Measurements from ENCODE around the gene NTRK3.

The NTRK3 gene

DNA sequence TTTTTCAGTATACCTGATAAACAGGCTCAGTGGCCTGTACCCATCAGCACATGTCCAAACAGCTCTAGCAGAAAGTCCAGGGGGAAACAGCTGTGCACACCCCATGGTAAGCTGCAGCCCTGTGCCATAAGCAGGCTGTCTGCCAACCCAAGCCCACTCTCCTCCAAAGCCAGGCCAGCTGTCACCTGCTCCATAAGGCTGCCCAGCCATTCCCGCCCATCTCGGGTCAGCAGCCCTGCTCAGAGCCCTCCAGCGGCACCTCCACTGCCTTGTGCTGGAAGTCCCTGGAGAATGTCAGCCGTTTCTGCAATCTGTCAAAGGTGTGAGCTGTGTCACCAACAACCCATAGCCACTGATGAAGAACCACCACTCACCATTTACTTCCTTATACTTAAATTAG, 82.0 kb downstream of the NTRK3 start:
- no peak for DNase-seq

DNA sequence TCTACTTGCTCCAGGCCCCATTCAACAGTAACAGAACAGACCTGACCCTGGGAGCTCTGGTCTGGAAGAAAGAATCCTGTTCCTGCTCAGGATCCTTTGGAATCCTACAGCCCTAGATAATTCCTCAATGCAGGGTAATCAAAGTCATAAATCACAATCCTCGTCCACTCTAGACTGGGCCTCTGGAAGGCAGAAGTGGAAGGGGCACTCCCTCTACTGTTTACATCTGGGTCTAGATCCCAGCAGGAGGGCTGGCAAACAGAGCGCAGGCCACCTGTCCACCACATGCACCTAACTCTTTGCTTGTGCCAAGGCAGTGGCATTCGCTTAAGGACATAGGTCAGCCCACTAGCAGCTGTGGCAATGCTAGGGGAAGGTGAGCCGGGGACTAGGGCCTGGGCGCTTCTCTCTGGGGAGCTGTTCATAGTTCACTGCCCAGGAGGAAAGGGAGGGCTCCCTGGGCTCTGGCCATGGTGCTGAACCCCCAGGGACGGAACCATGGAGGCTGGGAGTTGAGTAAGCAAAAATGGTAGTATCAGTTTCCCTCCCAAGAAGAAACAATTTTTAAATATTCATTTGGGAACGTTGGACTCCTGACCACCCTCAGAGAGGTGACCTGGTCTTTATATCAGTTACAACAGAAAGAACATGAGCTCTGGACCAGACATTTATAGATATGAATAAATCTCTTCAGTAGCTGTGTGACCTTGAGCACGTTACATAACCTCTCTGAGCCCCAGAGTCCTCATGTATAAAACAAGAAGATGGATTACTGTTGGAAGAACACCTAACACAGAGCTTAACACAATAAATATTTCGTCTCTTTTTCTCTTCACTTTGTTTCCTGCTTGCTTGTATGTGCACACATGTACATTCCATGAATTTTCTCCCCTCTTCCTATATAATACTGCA, 90.2 kb downstream of the NTRK3 start:
- DNase-seq: no peak

DNA sequence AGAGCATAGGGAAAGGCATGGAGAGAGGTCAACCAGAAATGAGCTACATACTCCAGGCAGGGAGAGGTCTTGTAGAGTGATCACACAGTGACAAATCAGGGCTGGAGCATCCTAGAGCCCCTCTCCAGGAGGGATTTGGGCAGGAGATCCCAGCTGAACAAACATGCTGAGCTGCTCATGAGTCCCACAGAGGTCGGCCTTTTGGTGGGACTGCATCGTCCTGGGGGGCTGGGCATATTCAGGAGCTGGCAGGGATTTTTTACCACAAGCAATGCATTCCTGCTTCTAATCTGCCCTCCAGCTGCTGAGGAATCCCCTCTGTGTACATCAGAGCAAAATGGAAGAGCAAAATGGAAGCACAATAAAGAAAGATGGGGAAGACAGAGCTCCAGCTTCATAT, 94.9 kb downstream of the NTRK3 start:
- DNase-seq: no peak

DNA sequence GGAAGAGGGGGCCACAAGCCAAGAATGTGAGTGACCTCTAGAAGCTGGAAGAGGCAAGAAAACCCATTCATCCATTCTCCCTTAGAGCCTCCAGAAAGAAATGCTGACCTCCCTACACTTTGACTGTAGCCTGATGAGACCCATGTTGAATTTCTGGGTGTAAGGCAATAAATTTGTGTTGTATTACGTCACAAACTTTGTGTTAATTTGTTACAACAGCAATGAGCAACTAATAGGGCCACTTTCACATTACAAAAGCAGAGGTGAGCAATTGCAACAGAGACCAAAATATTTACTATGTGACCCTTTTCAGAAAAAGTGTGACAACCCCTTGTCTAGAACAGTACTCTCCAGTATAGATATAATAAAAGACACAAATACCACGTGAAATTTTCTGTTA, 101.2 kb downstream of the NTRK3 start:
- DNase-seq: no peak

DNA sequence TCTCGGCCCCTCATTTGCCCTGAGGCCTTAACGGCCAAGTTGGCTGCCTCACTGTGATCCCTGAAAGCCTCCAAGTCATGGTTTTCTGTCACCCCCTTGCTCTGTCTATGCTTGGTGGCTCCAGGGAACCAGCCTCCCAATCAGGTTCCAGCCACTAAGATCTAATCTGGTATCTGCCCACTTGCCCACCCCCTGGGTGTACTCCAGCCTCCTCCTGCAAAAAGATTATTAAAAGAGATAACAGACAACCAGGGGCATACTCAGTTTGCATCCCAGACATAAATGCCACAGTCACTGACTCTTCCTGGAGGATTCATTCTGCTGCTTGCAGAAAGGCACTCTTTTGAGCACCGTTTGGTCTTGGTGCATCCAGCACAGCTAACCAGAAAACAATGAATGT, 103.9 kb downstream of the NTRK3 start:
- no peak for DNase-seq

DNA sequence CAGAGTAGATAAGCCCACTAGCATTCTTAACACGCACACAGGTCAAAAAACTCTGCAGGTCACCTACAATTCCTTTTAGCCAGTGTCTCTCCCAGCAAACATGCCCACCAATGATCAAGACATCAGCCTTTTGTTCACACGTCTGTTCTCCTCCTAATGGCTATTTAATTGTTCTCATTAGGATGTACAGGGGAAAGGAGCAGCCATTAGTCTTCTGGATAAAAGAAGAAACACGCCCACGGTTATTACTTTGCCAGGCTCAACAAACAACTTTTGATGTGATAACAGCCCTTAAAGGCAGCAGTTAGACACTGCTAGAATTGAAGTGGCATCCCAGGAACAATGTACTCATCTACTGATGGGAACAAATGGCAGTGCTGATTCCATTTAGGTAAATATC, 108.8 kb downstream of the NTRK3 start:
- DNase-seq: no peak

DNA sequence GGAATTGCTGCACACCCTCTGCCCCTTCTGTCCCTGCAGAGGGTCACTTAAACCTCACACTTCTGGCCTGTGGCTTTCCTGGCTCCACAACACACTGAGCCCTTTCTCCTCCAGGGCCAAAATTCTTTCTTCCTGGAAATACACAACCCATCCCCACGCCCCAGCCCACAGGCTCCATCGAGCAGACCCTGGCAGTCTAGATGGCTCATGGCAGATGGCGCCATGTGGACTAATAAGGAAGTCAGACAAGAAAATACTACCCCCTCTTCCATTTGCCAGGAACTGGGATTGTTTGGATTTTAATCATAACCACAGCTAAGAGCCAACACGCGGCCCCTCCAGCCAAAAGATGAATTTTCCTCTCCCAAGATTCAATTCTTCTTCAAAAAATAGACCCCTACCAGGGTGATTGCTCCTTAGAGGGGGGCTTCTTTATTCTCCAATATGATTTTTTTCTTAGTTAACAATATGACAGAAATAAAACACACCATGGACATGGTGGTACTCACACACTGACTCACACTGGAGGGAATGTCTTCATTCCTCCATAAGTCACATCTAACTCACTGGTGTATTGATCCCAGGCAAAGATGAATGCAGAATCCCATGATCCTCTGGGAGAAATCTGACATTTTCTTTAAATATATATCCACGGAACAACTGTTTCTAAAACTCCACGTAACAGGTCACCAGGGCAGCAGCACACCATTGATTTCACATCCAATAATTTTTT, 111.5 kb downstream of the NTRK3 start:
- DNase-seq: no peak

DNA sequence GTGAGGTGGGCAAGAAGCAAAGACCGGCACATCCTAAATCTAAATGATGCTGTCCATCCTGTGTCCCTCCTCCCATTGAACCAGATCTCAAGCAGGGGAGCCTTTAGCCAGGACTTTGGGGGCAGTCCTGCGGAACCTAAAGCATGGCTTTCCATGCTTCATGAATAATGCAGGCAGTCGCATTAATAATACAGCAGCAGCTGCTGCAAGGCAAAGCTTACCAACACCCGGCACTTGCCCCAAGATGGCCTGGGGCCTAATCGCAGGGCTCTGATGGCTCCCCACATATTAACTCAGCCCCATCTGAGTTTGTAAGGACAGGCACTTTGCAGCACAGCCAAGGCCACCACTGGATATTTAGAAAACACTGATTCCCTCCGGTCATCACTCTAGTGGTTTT, 114.4 kb downstream of the NTRK3 start:
- no peak for DNase-seq

DNA sequence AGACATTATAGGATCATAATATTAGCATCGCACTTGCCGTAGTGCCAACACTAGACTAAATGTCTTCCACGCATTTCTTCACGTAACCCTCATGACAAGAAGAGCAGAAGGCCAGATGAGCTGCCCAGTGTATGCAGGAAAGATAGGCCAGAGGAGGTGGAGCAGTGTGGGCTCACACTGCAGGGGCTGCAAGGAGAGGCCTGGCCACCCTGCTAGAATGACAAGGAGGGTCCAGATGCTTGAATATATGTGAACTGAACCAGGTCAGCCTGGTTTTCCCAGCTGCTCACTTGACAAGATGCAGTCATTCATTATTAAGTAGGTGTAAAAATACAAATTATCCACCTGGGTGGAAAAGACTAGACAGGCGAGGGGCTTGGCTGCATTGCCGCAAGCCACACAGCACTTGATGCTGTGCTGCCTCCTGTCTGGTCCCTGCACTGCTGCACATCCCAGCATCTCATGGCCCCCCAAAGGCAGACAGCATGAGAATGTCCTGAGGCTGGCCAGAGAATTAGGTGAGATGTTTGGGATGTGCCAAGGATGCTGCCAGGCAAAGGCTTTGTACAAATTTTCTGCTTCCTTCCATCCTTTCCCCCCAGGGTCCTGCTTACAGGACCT, 115.2 kb downstream of the NTRK3 start:
- no peak for DNase-seq

DNA sequence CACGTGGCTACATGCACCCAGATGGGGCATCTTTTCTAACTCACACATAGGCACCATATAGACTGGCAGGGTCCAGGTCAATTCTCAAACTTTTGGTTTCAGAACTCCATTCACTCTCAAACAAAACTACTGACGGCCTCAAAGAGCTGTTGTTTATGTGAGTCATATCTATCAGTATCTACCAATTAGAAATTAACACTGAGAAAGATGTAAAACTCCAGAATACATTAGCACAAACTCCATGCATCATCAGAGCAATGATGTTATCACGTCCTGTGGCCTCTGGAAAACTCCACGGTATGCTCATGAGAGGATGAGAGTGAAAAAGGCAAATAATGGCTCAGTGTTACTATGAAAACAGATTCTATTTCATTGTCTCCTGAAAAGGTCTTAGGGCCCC, 116.1 kb downstream of the NTRK3 start:
- no peak for DNase-seq

DNA sequence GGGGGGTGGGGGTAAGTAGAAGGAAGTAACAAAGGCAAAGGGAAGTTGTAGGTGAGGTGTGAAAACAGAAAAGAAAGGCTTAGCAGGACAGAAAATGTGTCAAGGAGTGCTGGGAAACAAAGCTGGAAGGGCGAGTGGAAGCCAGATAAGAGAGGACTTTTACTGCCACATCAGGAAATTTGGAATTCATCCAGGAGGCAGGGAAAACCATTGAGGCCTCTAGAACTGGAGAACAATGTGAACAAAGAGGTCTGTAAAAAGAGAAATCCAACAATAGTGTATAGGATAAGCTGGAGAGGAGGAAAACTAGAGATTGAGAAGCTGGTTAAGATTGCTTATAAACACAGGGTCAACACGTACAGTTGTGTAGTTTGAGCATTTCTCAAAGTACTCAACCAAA, 116.6 kb downstream of the NTRK3 start:
- DNase-seq: no peak

DNA sequence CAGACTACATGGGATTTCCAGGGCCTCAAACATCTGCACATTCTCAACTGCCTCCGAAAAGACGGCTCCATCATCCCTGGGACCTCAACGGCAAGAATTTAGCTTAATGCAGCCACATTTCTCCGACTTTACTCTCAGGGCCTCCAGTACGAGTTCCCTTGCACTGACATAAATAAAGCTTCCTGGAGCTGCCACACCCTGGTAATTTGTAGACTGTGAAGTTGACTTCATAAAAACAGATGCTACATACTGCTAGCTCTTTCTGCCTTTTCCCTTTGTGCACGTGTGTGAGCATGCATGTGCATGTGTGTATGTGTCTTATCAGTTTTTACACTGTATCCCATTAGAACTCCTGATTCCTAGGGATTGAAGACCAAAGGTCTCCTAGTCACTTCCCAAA, 122.7 kb downstream of the NTRK3 start:
- DNase-seq: no peak

DNA sequence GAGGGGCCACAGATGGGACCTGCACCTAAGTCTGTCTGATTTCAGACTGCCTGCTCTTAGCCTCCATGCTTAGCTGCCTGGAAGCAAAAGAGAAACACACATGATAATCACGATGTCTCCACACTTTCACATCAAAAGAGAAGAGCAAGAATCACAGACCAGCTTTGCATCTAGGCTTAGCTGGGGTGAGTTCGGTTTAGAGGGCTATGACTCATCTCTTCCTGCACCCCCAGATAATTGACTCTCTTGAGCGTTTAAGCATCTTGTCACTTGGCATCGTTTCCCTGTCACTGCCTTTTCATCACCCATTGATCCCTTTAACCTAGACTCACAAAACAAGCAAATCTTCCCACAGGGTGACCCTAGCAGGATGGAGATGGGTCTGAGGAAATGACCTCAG, 124.0 kb downstream of the NTRK3 start:
- DNase-seq: no peak

DNA sequence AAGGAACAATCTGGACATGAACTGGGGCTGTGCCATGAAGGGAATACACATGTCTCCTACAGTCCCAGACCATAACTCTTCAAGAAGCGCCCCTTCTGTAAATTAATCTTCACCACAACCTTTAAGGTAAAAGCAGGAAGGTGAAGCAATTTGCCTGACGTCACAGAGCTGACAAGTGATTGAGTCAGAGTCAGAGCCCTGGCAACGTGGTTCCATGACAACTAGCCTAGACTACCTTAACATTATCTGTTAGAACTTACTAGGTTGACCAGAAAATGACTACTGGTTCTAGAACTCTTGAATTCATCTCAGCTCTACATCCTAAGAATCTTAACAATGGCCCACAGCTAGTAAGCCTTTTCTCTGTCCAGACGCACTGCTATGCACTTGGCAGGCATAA, 124.6 kb downstream of the NTRK3 start:
- no peak for DNase-seq

DNA sequence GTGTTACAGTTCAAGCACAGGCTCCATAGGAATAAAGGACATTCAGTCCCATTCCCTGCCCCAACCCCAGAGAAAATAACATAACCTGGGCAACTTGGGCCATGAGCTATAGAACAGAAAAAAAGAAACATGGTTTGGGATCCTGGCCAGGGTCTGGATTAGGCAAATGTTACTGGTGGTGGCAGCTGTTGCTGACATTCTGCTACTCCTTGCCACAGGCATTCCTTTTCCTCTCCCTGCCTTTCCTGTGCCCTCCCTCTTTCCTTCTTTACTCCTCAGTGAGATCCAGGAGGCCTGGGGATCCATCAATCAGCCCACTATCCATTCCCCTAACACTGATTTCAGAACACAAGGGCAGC, 129.1 kb downstream of the NTRK3 start:
- no peak for DNase-seq

DNA sequence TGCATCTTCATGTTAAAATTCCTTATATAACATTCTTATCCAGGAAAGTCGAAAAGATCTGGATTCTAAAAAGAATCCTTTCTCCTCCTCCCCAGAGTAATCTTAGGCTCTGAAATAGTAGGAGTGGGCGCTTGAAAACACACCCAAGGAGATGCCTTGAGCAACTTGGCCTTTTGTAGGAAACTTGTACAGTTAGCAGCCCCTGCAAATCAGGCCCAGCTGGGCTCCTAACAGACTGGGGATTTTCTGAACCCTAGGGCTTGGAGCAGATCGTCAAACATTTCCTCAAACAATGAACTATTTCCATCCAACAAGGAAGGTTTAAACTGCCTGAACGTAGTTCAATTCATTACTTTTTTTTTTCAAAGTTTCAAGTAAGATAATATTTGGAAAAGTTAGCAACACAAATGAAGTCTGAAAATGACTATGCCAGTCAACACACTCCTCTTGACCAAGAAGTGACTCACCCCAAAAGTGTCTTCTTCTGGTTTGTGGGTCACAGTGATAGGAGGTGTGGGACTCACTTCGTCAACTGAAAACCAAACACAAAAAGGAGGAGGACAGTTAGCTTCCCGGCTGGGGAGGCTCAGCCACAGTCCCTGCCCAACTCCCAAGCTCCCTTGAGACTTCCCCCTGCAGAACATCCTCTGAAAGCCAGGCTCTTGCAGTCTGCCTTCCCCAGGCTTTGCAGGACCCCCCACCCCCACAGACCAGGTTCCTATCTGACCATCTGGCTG, 129.7 kb downstream of the NTRK3 start:
- no peak for DNase-seq

DNA sequence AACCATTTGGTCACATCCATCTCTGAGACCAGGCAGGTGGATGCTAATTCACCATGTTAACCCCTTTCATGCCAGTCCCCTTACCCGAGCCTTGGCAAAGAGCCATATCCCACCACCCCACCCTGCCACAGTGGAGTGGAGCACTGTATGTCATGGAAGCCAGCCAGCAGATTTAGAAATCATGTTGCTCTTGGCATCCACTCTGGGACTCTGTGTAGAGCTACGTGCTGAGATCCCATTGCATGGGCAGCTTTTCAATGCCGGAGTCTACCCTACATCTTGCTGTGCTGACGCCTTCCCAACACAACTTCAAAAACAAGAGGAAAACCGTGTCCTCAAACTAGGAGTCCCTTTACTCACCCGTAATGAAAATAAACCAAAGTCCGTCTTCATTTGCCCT, 131.0 kb downstream of the NTRK3 start:
- DNase-seq: no peak

DNA sequence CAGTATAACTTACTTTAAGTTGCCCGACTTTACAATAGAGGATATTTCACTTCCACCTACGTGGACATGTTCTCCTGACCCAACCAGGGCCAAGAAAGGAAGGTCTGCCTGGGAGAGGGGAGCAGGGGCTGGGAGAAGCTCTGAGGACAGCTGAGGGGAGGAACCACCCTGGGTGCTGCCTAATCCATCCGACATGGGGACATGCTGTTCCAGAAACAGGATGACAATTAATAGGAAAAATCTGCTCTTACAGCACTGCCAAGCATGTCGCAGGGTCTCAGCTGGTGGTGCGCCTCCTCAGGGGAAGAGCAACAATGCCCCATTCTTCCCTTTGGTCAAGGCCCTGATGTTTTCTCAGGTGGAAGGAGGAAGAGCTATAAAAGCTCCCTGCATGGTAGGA, 132.3 kb downstream of the NTRK3 start:
- DNase-seq: no peak

DNA sequence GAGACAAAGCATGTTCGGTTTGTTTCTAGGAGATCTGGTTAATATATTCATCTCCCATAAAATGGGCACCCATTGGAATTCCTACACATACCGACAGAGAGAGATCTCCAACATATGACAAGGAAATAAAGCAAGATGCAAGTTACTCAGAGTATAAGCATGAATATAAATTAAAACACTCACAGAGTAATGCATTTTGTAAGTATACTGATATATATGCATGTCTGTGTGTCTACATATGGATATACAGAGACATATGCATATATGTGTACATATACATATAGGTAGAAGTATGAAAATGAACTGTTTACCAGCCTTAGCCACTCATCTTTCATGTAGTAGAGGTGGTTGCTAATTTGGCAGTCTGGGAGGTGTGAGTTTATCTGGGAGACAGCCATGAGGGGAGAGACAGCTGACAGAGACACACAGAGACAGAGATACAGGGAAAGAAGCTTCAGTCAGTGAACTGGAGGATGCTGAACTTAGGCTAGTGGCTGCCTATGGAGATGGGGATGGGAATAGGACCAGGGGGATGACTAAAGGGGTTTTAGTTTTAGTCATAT, 134.5 kb downstream of the NTRK3 start:
- DNase-seq: no peak

DNA sequence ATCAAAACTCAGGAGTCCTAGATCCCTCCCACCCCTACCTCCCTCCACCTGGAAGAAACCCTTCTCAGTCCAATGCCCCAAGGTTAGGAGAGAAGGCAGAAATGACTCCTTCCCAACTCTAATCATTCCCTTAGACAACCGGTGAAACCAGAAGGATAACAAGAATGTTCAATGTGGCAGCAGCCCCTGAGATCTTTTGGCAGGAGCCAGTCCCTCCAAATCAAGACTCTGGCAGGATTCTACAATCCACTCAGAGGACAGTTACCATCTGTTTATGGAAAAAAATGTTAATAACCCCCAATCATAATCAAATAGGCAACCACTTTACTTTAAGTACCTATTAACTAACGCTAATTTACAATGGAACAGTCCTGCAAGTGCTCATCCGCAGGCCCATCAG, 136.5 kb downstream of the NTRK3 start:
- DNase-seq: no peak

DNA sequence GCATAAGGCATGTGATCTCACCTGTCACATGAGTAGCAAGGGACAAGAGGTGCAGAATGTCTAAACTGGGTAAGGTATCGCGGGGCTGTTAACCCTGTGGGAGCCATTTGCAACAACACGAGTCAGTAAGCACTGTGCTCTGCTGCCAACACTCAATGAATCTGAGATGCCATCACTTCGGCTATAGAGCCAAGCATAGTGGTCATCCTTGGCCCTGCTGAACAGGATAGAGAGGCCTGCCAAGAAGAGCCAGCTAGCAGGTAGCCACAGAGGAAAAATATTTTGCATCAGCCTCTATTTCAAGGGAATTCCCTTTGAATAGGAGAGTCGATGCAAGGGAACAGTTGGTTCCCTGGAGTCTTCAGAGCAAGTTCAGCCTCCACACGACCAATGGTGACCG, 137.8 kb downstream of the NTRK3 start:
- DNase-seq: no peak

DNA sequence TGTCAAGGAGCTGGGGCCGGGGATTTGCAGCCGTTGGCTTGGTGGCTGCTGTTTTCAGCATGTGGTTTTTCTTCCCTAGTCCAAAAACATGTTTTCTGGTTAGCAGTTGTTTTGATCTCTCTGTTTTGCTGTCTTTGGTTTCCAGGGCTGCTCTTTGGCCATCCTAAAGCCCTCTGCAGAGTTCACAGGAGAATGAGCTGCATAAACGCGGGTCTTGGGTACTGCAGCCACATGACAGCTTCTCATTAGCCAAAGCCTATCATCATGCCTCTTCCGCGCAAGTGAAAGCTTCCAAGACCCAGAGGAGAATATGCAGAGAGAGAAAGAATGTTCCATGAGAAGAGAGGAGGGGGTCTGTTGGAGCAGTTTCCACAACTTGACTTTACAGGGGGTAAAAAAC, 138.5 kb downstream of the NTRK3 start:
- DNase-seq: no peak

Data from activated CD8-positive, alpha-beta memory T cell treated with anti-CD3 and anti-CD28 coated beads for 24 hours (primary cell).